ENCODE measurements around the gene LGALS8. TPM values are rescaled to one million over a fixed set of nuclear protein-coding genes. Genes with fewer than 3 reads are reported as not detected.

LGALS8 gene
- total and polyA plus RNA-seq, 2 of the 4 experiments (the other 2 are of a cell fraction): 41.3 to 57.7 TPM

- no peaks in the 10 kb centered on the region for H3K9me3 ChIP-seq (ENCODE audit: control insufficient read depth, insufficient read depth, low read length)
- no peak overlapping the region for H2AK5ac ChIP-seq (ENCODE audit: low read depth, low read length)
- H3K4ac ChIP-seq (ENCODE audit: low read depth, low read length): no peak overlapping the region
- no peaks in the 10 kb centered on the region for H3K27me3 ChIP-seq (ENCODE audit: control insufficient read depth, insufficient read depth, low read length)
- DNase-seq: no peak
- in situ Hi-C loops (cut with MboI; ENCODE audit: low sequenced_read_pairs): loop anchor here (25.0 kb wide), 2 partner anchors 785 to 960 kb away; no protein-coding TSS in a partner anchor
- no peak overlapping the region for H4K91ac ChIP-seq (ENCODE audit: insufficient read depth, low read depth, low read length)
- ChIA-PET POLR2A (ENCODE audit: unreplicated experiment) (interaction anchor here (0.6 kb wide), 1 partner anchor 764 kb away, joined by 19 read pairs; no protein-coding TSS in a partner anchor), CTCF (no interaction called here)
- H4K8ac ChIP-seq (ENCODE audit: low read depth in 2 of 2, low read length in 2 of 2): no peak overlapping the region
- intact Hi-C loops (cut with micrococcal nuclease): loop anchor here (10.0 kb wide), 1 partner anchor 193 kb away; the partner anchor contains the start of gene MTR
- no peak overlapping the region for H3K4me3 ChIP-seq (ENCODE audit: insufficient read depth, low read depth, low read length)
- H3K18ac ChIP-seq (ENCODE audit: low read depth, low read length): no peak overlapping the region
- no peak for TF ChIP-seq MAFK (IDR thresholded peaks at IDR 0.05; ENCODE audit: low read depth, low read length)
- H3K79me1 ChIP-seq (ENCODE audit: low read depth in 1 of 2, low read length in 2 of 2): peaks cover 2 to 7% of the 10 kb centered on the region in 2 experiments; a peak in 3 of 4 replicates
- no peak overlapping the region for H2BK5ac ChIP-seq (ENCODE audit: low read depth, low read length, poor library complexity, severe bottlenecking)
- no peaks in the 10 kb centered on the region for H3K9me1 ChIP-seq (ENCODE audit: insufficient read depth, low read length)
- H3K56ac ChIP-seq (ENCODE audit: extremely low read depth, insufficient read depth, low read length): no peak overlapping the region
- H4K20me1 ChIP-seq (ENCODE audit: insufficient read depth, low read length): no peaks in the 10 kb centered on the region
- H2AK9ac ChIP-seq (replicated peaks; ENCODE audit: low read depth, low read length, poor library complexity): no peak overlapping the region
- H3K36me3 ChIP-seq (ENCODE audit: control insufficient read depth, insufficient read depth, low read length): peaks cover 2% of the 10 kb centered on the region
- no peaks in the 10 kb centered on the region for H3K4me1 ChIP-seq (ENCODE audit: control insufficient read depth, insufficient read depth, low read length)
- H4K5ac ChIP-seq (ENCODE audit: low read depth, low read length): no peak overlapping the region
- no peak overlapping the region for H3K23ac ChIP-seq (ENCODE audit: low read depth, low read length)
- H3K14ac ChIP-seq (replicated peaks; ENCODE audit: low read depth, low read length): no peak overlapping the region
- BruUV-seq (replicated peaks): no TSS peak
- no peak overlapping the region for H2BK120ac ChIP-seq (ENCODE audit: low read depth, low read length)
- H3K4me2 ChIP-seq (ENCODE audit: low read depth, low read length): no peak overlapping the region
- ATAC-seq (ENCODE audit: low read depth): no peak
- dilution Hi-C loops (cut with HindIII; ENCODE audit: low sequenced_read_pairs, unreplicated experiment): no loop called here
- no peak overlapping the region for H3K27ac ChIP-seq (ENCODE audit: insufficient read depth, low read length)
- no peak overlapping the region for H2BK20ac ChIP-seq (ENCODE audit: low read depth, low read length)
- H3K9ac ChIP-seq (ENCODE audit: low read depth, low read length): no peak overlapping the region
- H2BK15ac ChIP-seq (ENCODE audit: low read depth, low read length): no peak overlapping the region
- no peak overlapping the region for H2AFZ ChIP-seq (replicated peaks; ENCODE audit: low read length, poor library complexity)
Observed at GRCh38 chr1:236602171-236602570, 78.4 kb downstream of the LGALS8 start.

Other genes with a start within 250 kb of the LGALS8 start
- 0.54 and 1.7 TPM in 2 replicates for gene ERO1B, start 242.0 kb upstream of the LGALS8 start, total RNA-seq (2012; rRNA removed)
- gene ERO1B, start 242.0 kb upstream of the LGALS8 start, polyA plus RNA-seq (2012; rRNA removed): 0.52 and 0.60 TPM in 2 replicates
- not detected in 2 replicates for gene EDARADD, start 129.7 kb upstream of the LGALS8 start, total RNA-seq (2012; rRNA removed)
- gene EDARADD, start 129.7 kb upstream of the LGALS8 start, polyA plus RNA-seq (2012; rRNA removed): not detected in 2 replicates
- gene HEATR1, start 80.5 kb downstream of the LGALS8 start, total RNA-seq (2012; rRNA removed): 53.8 and 61.1 TPM in 2 replicates
- gene HEATR1, start 80.5 kb downstream of the LGALS8 start, polyA plus RNA-seq (2012; rRNA removed): 6.3 and 8.5 TPM in 2 replicates
- gene ACTN2, start 162.5 kb downstream of the LGALS8 start, total RNA-seq (2012; rRNA removed): under 0.01 TPM in 2 replicates
- not detected in 2 replicates for gene ACTN2, start 162.5 kb downstream of the LGALS8 start, polyA plus RNA-seq (2012; rRNA removed)

All from IMR-90 (cell line).